22Rv1 (cell line): ENCODE results near the gene BCL6.
A peak's percentile ranks its signal among the peaks of the same experiment; 100 is the strongest.
"Not testable (repeated sequence)": the region's sequence is repeated elsewhere in the genome, so short reads cannot be mapped to it uniquely, and the experiment has no call there.

Experiments
- H3K27ac ChIP-seq: fragments of 450-650 bp; 2 replicates; pipeline ENCODE4 v1.5.1; 2017
- CTCF ChIP-seq: fragments of 450-650 bp; IDR thresholded peaks from 2 replicates; pipeline ENCODE4 v1.5.1; 2017; ENCODE audit warnings: mild to moderate bottlenecking
- ZFX ChIP-seq: fragments of 450-650 bp; IDR thresholded peaks from 2 replicates; pipeline ENCODE4 v1.6.1; 2017; ENCODE audit warnings: antibody characterized with exemption, borderline replicate concordance

BCL6 gene

GRCh38 chr3:187684444-187684843, 60.8 kb downstream of the BCL6 start:
- TF ChIP-seq ZFX: no peak
- TF ChIP-seq CTCF: no peak
- no peak overlapping the region for H3K27ac ChIP-seq

GRCh38 chr3:187681756-187682155, 63.5 kb downstream of the BCL6 start:
- not testable (repeated sequence) for H3K27ac ChIP-seq

- TF ChIP-seq CTCF (peak; percentile 84), ZFX (no peak)
- H3K27ac ChIP-seq: no peak overlapping the region
Measured at GRCh38 chr3:187679638-187680396, 65.5 kb downstream of the BCL6 start.

GRCh38 chr3:187678726-187679268, 66.5 kb downstream of the BCL6 start:
- TF ChIP-seq CTCF (peak; percentile 42), ZFX (no peak)
- H3K27ac ChIP-seq: no peak overlapping the region

GRCh38 chr3:187677604-187678003, 67.7 kb downstream of the BCL6 start:
- no peak overlapping the region for H3K27ac ChIP-seq
- TF ChIP-seq CTCF (no peak), ZFX (no peak)

GRCh38 chr3:187673012-187673411, 72.3 kb downstream of the BCL6 start:
- TF ChIP-seq CTCF: no peak
- TF ChIP-seq ZFX: no peak
- H3K27ac ChIP-seq: no peak overlapping the region
